IPS DF 6.9 (cell line): ENCODE data around the gene G6PC2.
"Not testable (repeated sequence)": the region's sequence is repeated elsewhere in the genome, so short reads cannot be mapped to it uniquely, and the experiment has no call there.

Experiments used
- DNase-seq: peaks from one replicate; pipeline ENCODE4 v3.0.0-alpha.2; 2013; ENCODE audit warnings: low read depth, low spot score
- H3K27ac ChIP-seq: one replicate; pipeline ENCODE4 v1.5.1; 2013; ENCODE audit warnings: low read length, control low read depth
- H3K27me3 ChIP-seq: 2 replicates; pipeline ENCODE4 v1.6.1; 2013; ENCODE audit warnings: mild to moderate bottlenecking, low read length; ENCODE audit not compliant: control insufficient read depth, insufficient read depth
- H3K36me3 ChIP-seq: 2 replicates; pipeline ENCODE4 v1.6.1; 2013; ENCODE audit warnings: low read length; ENCODE audit not compliant: control insufficient read depth, insufficient read depth
- H3K4me1 ChIP-seq: 2 replicates; pipeline ENCODE4 v1.6.1; 2013; ENCODE audit warnings: low read length; ENCODE audit not compliant: control insufficient read depth, insufficient read depth
- H3K4me3 ChIP-seq: 2 replicates; pipeline ENCODE4 v1.5.1; 2013; ENCODE audit warnings: mild to moderate bottlenecking, low read length
- H3K9me3 ChIP-seq: 2 replicates; pipeline ENCODE4 v1.6.1; 2013; ENCODE audit warnings: low read length, inconsistent platforms; ENCODE audit not compliant: control insufficient read depth, insufficient read depth
- WGBS: extraction: QIAGEN DNeasy Blood & Tissue Kit; methylation state at CpG from one replicate; pipeline ENCODE4 v1.1.7; 2013; ENCODE audit warnings: mixed read lengths, missing lambda C conversion rate; ENCODE audit not compliant: insufficient read length, insufficient coverage; 5-methylcytosine and 5-hydroxymethylcytosine counted together

Gene G6PC2

DNA sequence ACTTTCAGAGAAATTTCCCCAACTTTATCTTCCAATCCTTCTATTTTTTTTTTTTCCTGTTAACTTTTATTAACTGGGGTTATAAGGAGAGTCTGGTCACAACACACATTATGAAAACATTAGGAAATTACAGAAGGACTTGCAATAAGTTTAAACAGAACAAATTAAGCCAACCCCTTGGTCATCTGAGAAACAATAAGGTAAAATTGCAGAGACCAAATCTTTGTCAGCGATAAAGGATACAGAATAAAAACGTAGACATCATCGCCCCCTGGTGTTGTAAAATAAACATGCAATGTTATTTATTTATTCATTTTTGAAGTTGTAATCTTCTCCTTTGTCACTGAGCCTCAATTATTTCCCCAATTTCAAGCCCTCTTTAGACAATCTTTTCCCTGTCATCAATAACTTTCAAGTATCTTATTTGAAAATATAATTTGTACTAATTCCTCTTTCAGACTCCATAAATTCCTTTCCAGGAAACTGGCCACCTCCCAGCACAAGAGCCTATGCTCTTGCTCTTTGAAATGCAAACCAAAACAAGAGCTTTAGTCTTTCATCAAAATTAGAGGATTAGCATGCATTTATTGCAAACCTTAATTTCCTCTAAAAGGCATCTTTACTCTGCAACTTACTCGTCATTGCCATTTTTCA, 19.5 kb downstream of the G6PC2 start:
- no peaks in the 10 kb centered on the region for H3K36me3 ChIP-seq
- no peak overlapping the region for H3K4me3 ChIP-seq
- no peak overlapping the region for H3K27ac ChIP-seq
- DNase-seq: no peak
- WGBS: no CpG with 5 or more reads among the region's 4 CpGs
- H3K9me3 ChIP-seq: no peaks in the 10 kb centered on the region
- H3K27me3 ChIP-seq: no peaks in the 10 kb centered on the region
- no peaks in the 10 kb centered on the region; the same call in 1 of the 2 replicates for H3K4me1 ChIP-seq

DNA sequence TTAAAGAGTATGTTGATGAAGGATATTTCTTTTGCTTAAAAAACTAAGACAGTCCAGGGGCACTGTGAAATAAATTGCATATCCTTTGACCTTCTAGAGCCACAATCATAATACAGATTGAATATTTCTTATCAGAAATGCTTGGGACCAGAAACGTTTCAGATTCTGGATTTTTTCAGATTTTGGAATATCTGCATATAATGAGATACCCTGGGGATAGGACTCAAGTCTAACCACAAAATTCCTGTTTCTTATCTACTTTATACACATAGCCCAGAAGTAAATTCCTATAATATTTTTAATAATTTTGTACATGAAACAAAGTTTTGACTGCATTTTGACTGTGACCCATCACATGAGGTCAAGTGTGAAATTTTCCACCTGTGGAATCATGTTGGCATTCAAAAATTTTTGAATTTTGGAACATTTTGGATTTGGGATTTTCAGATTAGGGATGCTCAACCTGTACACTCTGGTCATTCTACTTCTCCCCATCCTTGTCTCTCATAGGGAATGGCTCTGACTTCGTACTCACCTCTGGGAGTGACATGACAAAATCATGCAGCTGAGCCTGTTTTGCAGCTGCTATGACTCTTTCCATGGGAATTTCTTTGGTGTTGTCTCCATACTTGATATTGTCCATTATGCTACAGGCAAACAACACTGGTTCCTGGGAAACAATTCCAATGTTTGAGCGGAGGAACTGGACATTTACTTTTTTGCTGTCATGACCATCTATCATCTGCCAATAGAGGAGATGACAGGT, 25.7 kb downstream of the G6PC2 start:
- WGBS: no CpG with 5 or more reads among the region's 3 CpGs
- no peaks in the 10 kb centered on the region for H3K9me3 ChIP-seq

DNA sequence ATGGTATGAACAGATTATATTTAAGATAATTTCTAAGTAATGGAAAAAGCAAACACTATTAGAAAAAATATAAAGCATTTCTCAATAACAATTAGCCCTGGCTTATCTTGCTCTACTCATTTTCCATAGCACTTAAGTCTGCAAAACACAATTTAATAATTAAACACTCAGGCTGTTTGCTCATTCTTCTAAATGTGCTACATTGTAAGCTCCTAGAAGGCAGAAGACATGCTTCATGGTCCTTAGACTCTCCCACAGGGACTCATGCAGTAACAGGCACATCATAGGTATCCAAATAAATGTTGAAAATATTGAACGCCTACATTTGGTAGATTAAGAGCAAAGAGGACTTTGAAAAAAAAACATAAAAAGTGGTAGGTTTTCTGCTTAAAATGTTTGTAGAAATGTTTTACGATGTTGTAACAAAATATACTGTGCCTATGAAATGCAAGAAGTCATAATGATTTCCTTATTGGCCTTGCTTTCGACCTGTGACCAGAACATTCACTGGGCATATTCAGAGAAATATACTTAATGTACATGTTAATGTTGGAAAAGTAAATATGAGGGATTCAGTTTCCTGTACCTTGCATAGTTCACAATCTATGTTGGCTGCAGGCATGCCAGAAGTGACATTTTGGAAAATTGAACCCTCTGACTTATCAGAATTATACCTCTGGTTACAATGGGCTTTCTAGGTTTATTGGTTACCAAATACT, 27.2 kb downstream of the G6PC2 start:
- no peaks in the 10 kb centered on the region for H3K36me3 ChIP-seq
- WGBS: 100% methylated on average over 1 of the region's 3 CpGs
- no peak overlapping the region for H3K27ac ChIP-seq
- DNase-seq: no peak
- H3K4me1 ChIP-seq: peaks cover 2% of the 10 kb centered on the region
- H3K27me3 ChIP-seq: no peaks in the 10 kb centered on the region
- no peak overlapping the region for H3K4me3 ChIP-seq
- no peaks in the 10 kb centered on the region for H3K9me3 ChIP-seq

More for the DNA sequence above, 25.7 kb downstream of the G6PC2 start:
- Histone ChIP-seq H3K27me3 (no peaks in the 10 kb centered on the region), H3K4me1 (peaks cover 2% of the 10 kb centered on the region), H3K36me3 (no peaks in the 10 kb centered on the region), H3K27ac (no peak overlapping the region), H3K4me3 (no peak overlapping the region)
- no peak for DNase-seq

GRCh38 chr2:168929031-168929430, 27.9 kb downstream of the G6PC2 start:
- no CpG with 5 or more reads among the region's 3 CpGs for WGBS

GRCh38 chr2:168930242-168930641, 29.2 kb downstream of the G6PC2 start:
- no peaks in the 10 kb centered on the region for H3K27me3 ChIP-seq
- H3K4me1 ChIP-seq: peaks cover 2% of the 10 kb centered on the region
- no CpG with 5 or more reads among the region's 1 CpG for WGBS
- no peak overlapping the region for H3K4me3 ChIP-seq
- no peak overlapping the region for H3K27ac ChIP-seq
- H3K9me3 ChIP-seq: no peaks in the 10 kb centered on the region
- no peak for DNase-seq
- H3K36me3 ChIP-seq: no peaks in the 10 kb centered on the region

More at GRCh38 chr2:168929031-168929430, 27.9 kb downstream of the G6PC2 start:
- no peak for DNase-seq
- H3K27me3 ChIP-seq: no peaks in the 10 kb centered on the region
- H3K36me3 ChIP-seq: no peaks in the 10 kb centered on the region
- no peak overlapping the region for H3K4me3 ChIP-seq
- peaks cover 2% of the 10 kb centered on the region for H3K4me1 ChIP-seq
- no peaks in the 10 kb centered on the region for H3K9me3 ChIP-seq
- H3K27ac ChIP-seq: no peak overlapping the region

DNA sequence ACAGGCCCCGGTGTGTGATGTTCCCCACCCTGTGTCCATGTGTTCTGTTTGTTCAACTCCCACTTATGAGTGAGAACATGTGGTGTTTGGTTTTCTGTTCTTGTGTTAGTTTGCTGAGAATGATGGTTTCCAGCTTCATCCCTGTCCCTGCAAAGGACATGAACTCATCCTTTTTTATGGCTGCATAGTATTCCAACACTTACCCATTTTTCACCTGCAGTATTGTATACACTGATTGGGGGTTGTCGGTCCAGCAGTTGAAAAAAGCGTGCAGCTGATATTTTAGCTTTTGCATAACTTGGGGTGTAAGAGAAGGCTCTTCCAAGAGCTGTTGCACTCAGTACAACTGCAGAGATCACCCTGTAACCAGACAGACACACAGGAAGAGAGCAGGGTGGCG, 31.1 kb downstream of the G6PC2 start:
- H3K27me3 ChIP-seq, H3K9me3 ChIP-seq, H3K27ac ChIP-seq, H3K4me1 ChIP-seq, DNase-seq, H3K4me3 ChIP-seq, H3K36me3 ChIP-seq: not testable (repeated sequence)
- WGBS: no CpG with 5 or more reads among the region's 4 CpGs

DNA sequence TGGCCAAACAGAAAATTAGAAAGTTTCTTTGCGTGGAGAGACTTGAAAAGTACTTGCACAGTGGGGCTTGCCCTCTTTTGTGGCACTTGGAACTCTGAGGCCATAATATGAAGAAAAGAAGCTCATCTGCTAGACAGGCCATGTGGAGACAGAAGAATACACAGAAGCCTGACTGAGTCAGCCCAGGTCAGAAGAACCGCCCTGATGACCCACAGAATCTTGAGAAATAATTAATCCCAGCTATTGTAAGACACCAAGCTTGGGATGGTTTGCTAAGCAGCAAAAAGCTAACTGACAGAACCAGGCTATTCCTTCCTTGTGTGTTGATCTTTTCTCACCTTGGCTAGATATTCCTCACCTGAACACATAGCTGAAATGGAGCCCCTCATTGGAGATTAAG, 33.7 kb downstream of the G6PC2 start:
- H3K27ac ChIP-seq: no peak overlapping the region
- H3K9me3 ChIP-seq: no peaks in the 10 kb centered on the region
- H3K36me3 ChIP-seq: no peaks in the 10 kb centered on the region
- DNase-seq: no peak
- no peak overlapping the region for H3K4me3 ChIP-seq
- H3K27me3 ChIP-seq: no peaks in the 10 kb centered on the region
- WGBS: no CpG with 5 or more reads among the region's 2 CpGs
- H3K4me1 ChIP-seq: peaks cover 2% of the 10 kb centered on the region

DNA sequence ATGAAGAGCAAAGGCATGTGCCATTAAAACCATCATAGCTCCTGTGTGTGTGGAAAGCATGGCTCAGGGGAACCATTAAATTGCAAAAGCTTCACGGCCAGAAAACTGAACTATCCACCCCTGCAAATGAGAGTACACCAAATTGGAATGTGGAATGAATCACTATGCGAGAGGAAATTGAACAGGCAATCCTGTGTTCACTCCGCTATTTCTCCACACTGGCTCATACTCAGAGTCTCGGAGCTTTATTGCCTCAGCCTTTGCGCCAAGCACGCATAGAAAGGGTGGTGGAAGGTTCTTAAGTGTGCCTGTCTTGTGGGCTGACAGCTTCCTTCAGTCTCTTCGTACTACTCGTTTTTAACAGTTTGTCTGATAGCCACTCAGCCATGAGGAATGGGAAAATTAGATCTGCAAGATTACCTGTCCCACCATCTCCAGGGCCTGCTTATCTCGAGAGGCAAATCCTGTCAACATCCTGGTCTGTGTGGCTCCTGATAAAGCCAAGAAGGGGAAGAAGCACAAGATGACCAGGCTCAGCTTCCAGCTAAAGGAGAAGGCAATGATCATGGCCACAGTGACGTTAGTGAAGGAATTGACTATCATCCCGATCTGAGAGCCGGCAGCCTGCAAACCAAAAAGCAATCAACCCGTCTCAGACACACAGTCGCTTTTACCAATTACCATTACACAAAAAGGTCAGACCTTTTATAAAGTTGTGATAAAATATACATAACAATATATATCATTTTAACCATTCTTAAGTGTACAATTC, 34.9 kb downstream of the G6PC2 start:
- Histone ChIP-seq H3K27ac (no peak overlapping the region), H3K27me3 (no peaks in the 10 kb centered on the region), H3K36me3 (no peaks in the 10 kb centered on the region), H3K9me3 (no peaks in the 10 kb centered on the region), H3K4me3 (no peak overlapping the region), H3K4me1 (no peaks in the 10 kb centered on the region)
- no peak for DNase-seq
- WGBS: no CpG with 5 or more reads among the region's 14 CpGs

DNA sequence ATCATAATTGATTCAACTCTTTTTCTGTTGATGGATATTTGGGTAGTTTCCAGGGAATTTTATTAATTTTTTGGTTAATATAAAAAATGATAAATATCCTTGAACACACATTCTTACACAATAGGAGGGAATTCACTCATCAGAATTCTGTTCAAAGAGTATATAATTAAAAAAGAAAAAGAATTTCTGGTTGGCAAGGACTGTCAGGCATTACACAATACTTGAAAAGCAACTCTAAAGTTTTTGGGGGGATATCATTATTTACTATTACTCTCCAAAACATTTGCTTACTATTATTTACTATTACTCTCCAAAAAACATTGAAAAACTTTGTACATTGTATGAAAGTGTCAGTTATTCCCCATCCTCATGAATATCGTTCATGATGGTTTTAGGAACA, 38.0 kb downstream of the G6PC2 start:
- no peak for DNase-seq
- H3K36me3 ChIP-seq: no peaks in the 10 kb centered on the region
- H3K27me3 ChIP-seq: no peaks in the 10 kb centered on the region
- H3K4me1 ChIP-seq: no peaks in the 10 kb centered on the region
- H3K9me3 ChIP-seq: no peaks in the 10 kb centered on the region
- H3K27ac ChIP-seq: no peak overlapping the region
- WGBS: no CpG with 5 or more reads among the region's 1 CpG
- H3K4me3 ChIP-seq: no peak overlapping the region

DNA sequence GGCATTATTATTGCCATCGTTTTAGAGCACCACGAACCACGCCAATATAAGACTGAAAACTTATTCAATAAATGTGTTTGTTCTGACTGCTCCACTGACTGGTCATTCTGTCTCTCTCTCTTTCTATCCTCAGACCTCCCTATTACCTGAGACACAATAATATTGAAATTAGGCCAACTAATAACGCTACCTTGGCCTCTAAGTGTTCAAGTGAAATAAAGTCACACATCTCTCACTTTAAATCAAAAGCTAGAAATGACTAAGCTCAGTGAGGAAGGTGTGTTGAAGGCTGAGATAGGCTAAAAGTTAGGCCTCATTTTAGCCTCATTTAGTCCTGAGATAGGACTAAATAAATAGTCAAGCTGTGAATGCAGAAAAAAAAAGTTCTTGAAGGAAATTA, 38.8 kb downstream of the G6PC2 start:
- H3K4me1 ChIP-seq: no peaks in the 10 kb centered on the region
- WGBS: no CpG with 5 or more reads among the region's 4 CpGs
- no peak overlapping the region for H3K4me3 ChIP-seq
- H3K36me3 ChIP-seq: no peaks in the 10 kb centered on the region
- no peaks in the 10 kb centered on the region for H3K27me3 ChIP-seq
- H3K27ac ChIP-seq: no peak overlapping the region
- DNase-seq: no peak
- H3K9me3 ChIP-seq: no peaks in the 10 kb centered on the region
